Epithelial cell of esophagus (primary cell): ENCODE results near the gene SLC51A.
"Not testable (repeated sequence)": the region's sequence is repeated elsewhere in the genome, so short reads cannot be mapped to it uniquely, and the experiment has no call there.

ENCODE experiments used
- DNase-seq: peaks from one replicate; pipeline ENCODE4 v3.0.0; 2010; ENCODE audit warnings: low read depth
- H3K4me3 ChIP-seq: 2 replicates; pipeline ENCODE4 v1.5.1; 2011; ENCODE audit warnings: mild to moderate bottlenecking, low read length, control low read depth
- TF ChIP-seq, protein P1 (sequence below): IDR thresholded peaks from 2 replicates; pipeline ENCODE4 v1.5.1; 2011; ENCODE audit warnings: low read depth, mild to moderate bottlenecking, low read length, control low read depth, inconsistent platforms; ENCODE audit not compliant: insufficient read depth; ENCODE audit errors: missing control alignments

SLC51A gene

DNA sequence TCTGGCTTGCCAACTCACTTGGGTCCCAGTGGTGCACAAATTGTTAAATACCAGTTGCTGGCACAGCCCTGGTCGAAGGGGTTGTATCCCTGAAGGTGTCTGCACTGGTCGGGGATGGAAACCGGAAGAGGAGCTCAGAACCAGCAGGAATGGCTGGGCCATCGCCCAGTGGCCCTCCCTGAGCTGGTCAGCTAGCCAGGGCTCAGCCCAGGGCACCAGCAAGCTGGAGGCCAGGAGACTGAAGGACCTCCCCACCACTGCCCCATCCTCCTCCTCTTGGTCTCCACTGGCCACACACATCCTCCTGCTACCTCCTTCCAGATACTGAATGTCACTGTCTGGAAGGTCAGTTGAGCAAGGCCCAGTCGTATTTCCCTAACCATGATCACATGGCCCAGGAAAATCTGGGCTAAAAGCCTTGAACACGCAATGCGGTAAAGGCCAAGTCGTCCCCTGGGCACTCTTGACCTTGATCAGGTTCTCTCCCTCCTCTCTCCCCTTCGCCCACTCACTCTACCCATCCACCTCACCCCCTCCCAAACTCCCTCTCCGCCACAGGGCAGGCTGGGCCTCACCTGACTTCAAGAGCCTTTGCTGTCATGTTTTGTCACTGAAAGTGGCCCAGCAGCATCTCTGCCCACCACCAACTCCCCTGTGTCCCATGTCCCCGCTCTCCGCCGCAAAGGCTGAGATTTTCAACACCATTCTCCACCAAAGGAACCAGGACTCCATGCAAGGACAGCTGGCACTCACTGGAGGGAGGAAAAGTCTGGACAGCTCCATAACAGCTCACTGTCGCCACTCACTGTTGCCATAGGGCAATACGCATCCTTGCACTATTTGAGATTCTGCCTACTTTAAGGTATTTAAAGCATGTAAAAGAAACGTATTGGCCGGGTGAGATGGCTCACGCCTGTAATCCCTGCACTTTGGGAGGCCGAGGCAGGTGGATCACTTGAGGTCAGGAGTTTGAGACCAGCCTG, 17.3 kb upstream of the SLC51A start:
- no peak overlapping the region for H3K4me3 ChIP-seq
- TF ChIP-seq, protein P1, sequence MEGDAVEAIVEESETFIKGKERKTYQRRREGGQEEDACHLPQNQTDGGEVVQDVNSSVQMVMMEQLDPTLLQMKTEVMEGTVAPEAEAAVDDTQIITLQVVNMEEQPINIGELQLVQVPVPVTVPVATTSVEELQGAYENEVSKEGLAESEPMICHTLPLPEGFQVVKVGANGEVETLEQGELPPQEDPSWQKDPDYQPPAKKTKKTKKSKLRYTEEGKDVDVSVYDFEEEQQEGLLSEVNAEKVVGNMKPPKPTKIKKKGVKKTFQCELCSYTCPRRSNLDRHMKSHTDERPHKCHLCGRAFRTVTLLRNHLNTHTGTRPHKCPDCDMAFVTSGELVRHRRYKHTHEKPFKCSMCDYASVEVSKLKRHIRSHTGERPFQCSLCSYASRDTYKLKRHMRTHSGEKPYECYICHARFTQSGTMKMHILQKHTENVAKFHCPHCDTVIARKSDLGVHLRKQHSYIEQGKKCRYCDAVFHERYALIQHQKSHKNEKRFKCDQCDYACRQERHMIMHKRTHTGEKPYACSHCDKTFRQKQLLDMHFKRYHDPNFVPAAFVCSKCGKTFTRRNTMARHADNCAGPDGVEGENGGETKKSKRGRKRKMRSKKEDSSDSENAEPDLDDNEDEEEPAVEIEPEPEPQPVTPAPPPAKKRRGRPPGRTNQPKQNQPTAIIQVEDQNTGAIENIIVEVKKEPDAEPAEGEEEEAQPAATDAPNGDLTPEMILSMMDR = peak; percentile 20
- DNase-seq = peak; percentile 26

DNA sequence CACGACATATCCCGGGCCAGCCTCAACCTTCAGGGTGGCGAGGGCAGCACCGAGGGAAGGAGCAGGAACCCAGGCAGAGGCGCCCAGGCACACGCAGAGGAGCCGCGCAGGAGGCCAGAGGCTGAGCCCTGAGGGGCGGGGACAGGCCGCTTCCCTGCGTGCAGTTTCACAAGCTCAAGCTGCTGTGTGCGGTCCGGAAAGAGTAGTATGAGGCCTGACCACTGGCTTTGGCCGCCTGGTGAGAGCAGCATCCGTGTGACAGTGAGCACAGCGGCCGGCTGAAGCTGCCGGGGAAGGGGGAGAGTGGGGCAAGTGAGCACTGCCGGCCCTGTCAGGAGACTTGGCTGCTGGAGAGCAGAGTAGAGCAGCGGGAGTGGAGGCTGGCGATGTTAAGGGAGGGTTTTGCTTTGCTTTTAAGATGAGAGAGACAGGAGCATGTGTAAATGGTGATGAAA, 13.8 kb upstream of the SLC51A start:
- DNase-seq = no peak
- TF ChIP-seq, protein P1 = no peak
- H3K4me3 ChIP-seq = no peak overlapping the region

DNA sequence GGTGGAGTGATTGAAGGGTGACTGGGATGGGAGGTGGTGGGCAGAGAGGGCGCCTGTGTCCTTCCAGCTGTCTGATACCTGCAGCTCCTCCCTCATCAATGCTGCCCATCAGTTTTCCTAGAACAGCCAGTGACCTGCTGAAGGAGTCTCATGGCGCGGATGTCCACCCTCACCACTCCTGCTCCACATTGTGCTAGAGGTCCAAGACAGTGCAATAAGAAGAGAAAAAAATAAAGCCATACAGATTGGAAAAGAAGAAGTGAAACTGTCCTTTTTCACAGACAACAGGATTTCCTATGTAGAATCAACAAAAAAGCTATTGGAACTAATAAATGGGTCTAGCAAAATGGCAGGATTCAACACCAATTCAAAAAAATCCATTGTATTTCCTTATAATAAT, 12.5 kb upstream of the SLC51A start:
- no peak for DNase-seq
- TF ChIP-seq, protein P1 = no peak
- no peak overlapping the region for H3K4me3 ChIP-seq

DNA sequence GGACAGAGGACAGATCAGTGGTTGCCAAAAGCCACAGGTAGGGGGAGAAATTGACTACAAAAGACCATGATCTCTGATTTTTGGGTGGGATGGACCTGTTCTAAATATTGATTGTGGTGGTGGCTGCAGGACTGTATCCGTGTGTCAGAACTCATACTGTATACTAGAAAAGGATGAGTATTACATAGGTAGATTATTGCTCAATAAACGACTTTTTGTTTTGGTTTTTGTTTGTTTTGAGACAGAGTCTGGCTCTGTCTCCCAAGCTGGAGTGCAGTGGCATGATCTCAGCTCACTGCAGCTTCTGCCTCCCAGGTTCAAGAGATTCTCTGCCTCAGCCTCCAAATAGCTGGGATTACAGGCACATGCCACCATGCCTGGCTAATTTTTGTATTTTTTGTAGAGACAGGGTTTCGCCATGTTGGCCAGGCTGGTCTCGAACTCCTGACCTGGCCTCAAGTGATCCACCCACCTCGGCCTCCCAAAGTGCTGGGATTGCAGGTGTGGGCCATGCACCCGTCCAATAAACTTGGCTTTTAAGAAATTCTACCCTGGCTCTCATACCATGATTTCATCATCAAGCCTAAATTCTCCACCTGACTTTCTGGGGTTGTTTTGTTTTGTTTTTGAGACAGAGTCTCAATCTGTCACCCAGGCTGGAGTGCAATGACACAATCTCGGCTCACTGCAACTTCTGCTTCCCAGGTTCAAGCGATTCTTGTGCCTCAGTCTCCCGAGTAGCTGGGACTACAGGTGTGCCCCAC, 10.7 kb upstream of the SLC51A start:
- H3K4me3 ChIP-seq, DNase-seq: not testable (repeated sequence)

- TF ChIP-seq, protein P1 = no peak
- no peak for DNase-seq
- peak overlapping the region; percentile 29 for H3K4me3 ChIP-seq
These were observed 9.0 kb upstream of the SLC51A start for GRCh38 chr3:196207159-196207832.

DNA sequence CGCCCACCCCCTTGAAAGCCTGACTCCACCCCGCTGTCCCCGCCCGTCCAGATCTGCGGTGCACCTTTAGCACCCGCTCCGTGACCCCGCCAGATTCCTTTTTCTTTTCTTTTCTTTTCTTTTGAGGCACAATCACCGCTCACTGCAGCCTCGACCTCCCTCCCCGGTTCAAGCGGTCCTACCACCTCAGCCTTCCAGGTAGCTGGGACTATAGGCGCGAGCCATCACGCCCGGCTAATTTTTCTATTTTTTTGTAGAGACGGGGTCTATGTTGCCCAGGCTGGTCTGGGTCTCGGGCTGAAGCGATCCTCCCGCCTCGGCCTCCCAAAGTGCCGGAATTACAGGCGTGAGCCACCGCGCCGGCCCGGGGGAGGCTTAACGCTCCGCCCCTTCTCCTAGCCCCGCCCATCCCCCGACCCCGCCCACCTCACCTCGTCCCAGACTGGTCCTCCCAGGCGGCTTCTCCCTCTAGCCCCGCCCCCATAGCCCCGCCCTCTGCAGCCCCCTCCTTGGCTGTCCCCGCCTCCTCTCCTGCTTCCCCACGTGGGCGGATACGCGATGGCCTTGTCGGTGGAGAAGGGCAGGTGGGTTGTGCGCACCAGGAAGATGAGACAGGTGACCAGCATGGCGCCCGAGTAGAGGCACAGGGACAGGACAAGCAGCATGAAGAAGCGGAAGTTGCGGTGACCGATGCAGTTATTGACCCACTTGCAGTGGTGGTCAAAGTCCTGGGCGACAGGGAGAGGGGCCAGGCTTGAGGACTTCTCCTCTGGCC, 8.3 kb upstream of the SLC51A start:
- DNase-seq = peak; percentile 59
- TF ChIP-seq, protein P1 = no peak

More for the DNA sequence above, 8.3 kb upstream of the SLC51A start:
- H3K4me3 ChIP-seq = peak overlapping the region; percentile 37
